ENCODE results near the gene IL11.

Gene IL11

GRCh38 chr19:55321466-55322137 is 48.7 kb downstream of the IL11 start:
- no peak for DNase-seq

- no peak for DNase-seq
Measured at GRCh38 chr19:55320844-55321419, 49.3 kb downstream of the IL11 start.

- no peak for DNase-seq
Measured at GRCh38 chr19:55319785-55320184, 50.5 kb downstream of the IL11 start.

- DNase-seq, result no peak
Measured at GRCh38 chr19:55316646-55317045, 53.6 kb downstream of the IL11 start.

GRCh38 chr19:55315956-55316525 is 54.2 kb downstream of the IL11 start:
- DNase-seq, result no peak

GRCh38 chr19:55314396-55314795 is 55.9 kb downstream of the IL11 start:
- no peak for DNase-seq

Data from T-helper 2 cell (primary cell).